Caco-2 (cell line): ENCODE data around the gene FAU. TPM values are rescaled to one million over a fixed set of nuclear protein-coding genes. Genes with fewer than 3 reads are reported as not detected.

ENCODE experiments used
- BruUV-seq: library from RNA; stranded (reverse); fragments of 400-500 nt; replicated peaks from 2 replicates; lab custom pipeline; 2021; lab: Mats Ljungman, UMichigan
- CTCF ChIA-PET: fragments of 300-600 bp; sonication (Branson Sonifier 250); formaldehyde crosslinking; loops from one replicate; lab custom pipeline; 2022; ENCODE audit warnings: antibody characterized with exemption; lab: Charles Lee
- POLR2A ChIA-PET: fragments of 300-600 bp; sonication (Branson Sonifier 250); formaldehyde crosslinking; loops from one replicate; lab custom pipeline; 2022; ENCODE audit warnings: antibody characterized with exemption; lab: Charles Lee
- DNase-seq, 2 experiments: peaks; one replicate each; pipeline versions ENCODE4 v3.0.0 to v3.0.0-alpha.2; 2020 to 2022
- H3K27me3 ChIP-seq: replicated peaks from 2 replicates; pipeline ENCODE4 v1.6.0; 2011; ENCODE audit warnings: low read length; ENCODE audit not compliant: control insufficient read depth, insufficient read depth
- H3K36me3 ChIP-seq: 2 replicates; pipeline ENCODE4 v1.5.1; 2011; ENCODE audit warnings: low read length; ENCODE audit not compliant: control insufficient read depth, insufficient read depth
- H3K4me1 ChIP-seq: fragments of 250-450 bp; sonication (Bioruptor Pico); 2 replicates; pipeline ENCODE4 v1.5.1; 2020; ENCODE audit warnings: mild to moderate bottlenecking
- H3K4me3 ChIP-seq: 2 replicates; pipeline ENCODE4 v1.5.1; 2011; ENCODE audit warnings: low read depth, mild to moderate bottlenecking, control low read depth, low read length
- H3K9me3 ChIP-seq: fragments of 250-450 bp; sonication (Bioruptor Pico); 2 replicates; pipeline ENCODE4 v1.5.1; 2020; ENCODE audit warnings: mild to moderate bottlenecking, moderate library complexity
- H3K27ac Mint-ChIP-seq: one replicate; pipeline ENCODE4 v1.8.0; 2022; ENCODE audit warnings: mixed read lengths; ENCODE audit not compliant: unreplicated experiment
- H3K27me3 Mint-ChIP-seq: one replicate; pipeline ENCODE4 v1.8.0; 2022; ENCODE audit warnings: mixed read lengths; ENCODE audit not compliant: insufficient read depth, unreplicated experiment
- H3K36me3 Mint-ChIP-seq: one replicate; pipeline ENCODE4 v1.8.0; 2022; ENCODE audit warnings: mild to moderate bottlenecking, mixed read lengths; ENCODE audit not compliant: insufficient read depth, unreplicated experiment
- H3K4me1 Mint-ChIP-seq: one replicate; pipeline ENCODE4 v1.8.0; 2022; ENCODE audit warnings: low read depth, mixed read lengths; ENCODE audit not compliant: unreplicated experiment
- H3K4me3 Mint-ChIP-seq: one replicate; pipeline ENCODE4 v1.8.0; 2022; ENCODE audit warnings: mild to moderate bottlenecking, moderate library complexity, mixed read lengths; ENCODE audit not compliant: unreplicated experiment
- H3K9me3 Mint-ChIP-seq: one replicate; pipeline ENCODE4 v1.8.0; 2022; ENCODE audit warnings: mixed read lengths; ENCODE audit not compliant: unreplicated experiment
- intact Hi-C: fragments of 100-400 bp; cut with micrococcal nuclease; formaldehyde crosslinking; loops from one replicate; pipeline ENCODE4 v1.10.0; 2022; ENCODE audit not compliant: unreplicated experiment
- total RNA-seq: library from RNA; stranded (reverse); gene quantifications from 2 replicates; pipeline ENCODE4 v1.2.3, GENCODE V29; 2022
- TF ChIP-seq, protein P1 (sequence below), 2 experiments: fragments of 200-600 bp in 1 of 2; IDR thresholded peaks; 1 replicate in 1 of 2; 2 replicates in 1 of 2; pipeline versions ENCODE4 v1.5.1 to v1.8.0; 2011 to 2022; ENCODE audit warnings: antibody characterized with exemption in 1 of 2, control low read depth in 1 of 2, inconsistent platforms in 1 of 2, low read depth in 1 of 2, low read length in 1 of 2, mild to moderate bottlenecking in 1 of 2, moderate library complexity in 1 of 2; ENCODE audit not compliant: insufficient read depth in 1 of 2, severe bottlenecking in 1 of 2, unreplicated experiment in 1 of 2

Gene FAU
- total RNA-seq, 1 experiment from 2014 or later = 918 TPM

DNA sequence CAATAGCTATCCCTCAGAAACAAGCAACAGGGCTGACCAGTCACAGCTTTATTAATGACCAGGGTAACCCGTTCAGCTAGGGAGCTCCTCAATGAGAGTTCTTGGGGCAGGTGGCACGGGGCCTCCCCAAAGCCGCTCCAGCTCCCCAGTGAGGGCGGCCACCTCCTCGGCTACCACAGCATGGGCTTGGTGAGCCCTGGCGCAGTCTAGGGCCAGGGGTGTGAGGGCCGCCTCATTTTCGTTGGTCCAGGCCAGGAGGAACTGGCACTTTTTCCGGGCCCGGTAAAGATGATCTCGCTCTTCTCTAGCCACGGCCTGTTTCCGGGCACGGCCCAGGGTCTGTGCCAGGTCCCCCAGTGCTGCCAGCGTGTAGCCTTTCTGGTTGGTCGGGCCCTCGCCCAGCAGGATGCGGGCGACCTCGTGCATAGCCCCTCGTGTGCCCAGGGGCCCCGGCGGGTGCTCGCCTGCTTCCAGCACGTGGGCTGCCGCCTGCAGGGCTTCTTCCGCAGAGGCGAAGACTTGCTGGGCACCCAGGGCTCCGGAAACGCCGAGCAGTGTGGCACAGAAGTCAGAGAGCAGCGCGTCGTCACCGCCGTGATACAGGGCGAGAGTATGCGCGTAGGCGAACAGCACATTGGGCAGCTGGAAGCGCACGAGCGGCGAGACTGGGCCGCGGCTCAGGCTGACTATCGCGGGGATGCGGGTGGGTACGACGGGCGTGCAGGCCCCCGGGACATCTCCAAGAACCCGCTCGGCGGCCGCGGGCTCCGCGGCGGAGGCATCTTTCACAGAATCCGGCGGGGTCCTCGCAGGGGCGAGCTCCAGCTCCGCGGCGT is 5.3 kb downstream of the FAU start:
- ChIA-PET CTCF (interaction anchor here (0.6 to 2.2 kb wide), 6 partner anchors 17 to 1754 kb away, joined by 3 to 9 read pairs (median 4); partner anchors contain the start of genes CAPN1 and SF1), POLR2A (interaction anchor here (0.6 to 1.4 kb wide), 7 partner anchors 15 to 613 kb away, joined by 3 to 9 read pairs (median 3); partner anchors contain the start of gene CAPN1)
- peak; percentile 49 to 53 for DNase-seq
- Mint-ChIP-seq H3K27ac (peak overlapping the region; percentile 92), H3K4me3 (peak overlapping the region; percentile 83), H3K4me1 (peaks cover 13% of the 10 kb centered on the region), H3K27me3 (no peaks in the 10 kb centered on the region), H3K36me3 (peaks cover 96% of the 10 kb centered on the region), H3K9me3 (no peaks in the 10 kb centered on the region)
- H3K9me3 ChIP-seq = no peaks in the 10 kb centered on the region
- peaks cover 10% of the 10 kb centered on the region for H3K36me3 ChIP-seq
- H3K27me3 ChIP-seq = no peaks in the 10 kb centered on the region
- BruUV-seq = no TSS peak
- peak overlapping the region; percentile 87 for H3K4me3 ChIP-seq
- H3K4me1 ChIP-seq = peaks cover 25% of the 10 kb centered on the region
- intact Hi-C loops = loop anchor here (1.0 to 10.0 kb wide), 4 partner anchors 20 to 342 kb away; partner anchors contain the start of genes ARL2, SF1 and VPS51
- TF ChIP-seq, protein P1, sequence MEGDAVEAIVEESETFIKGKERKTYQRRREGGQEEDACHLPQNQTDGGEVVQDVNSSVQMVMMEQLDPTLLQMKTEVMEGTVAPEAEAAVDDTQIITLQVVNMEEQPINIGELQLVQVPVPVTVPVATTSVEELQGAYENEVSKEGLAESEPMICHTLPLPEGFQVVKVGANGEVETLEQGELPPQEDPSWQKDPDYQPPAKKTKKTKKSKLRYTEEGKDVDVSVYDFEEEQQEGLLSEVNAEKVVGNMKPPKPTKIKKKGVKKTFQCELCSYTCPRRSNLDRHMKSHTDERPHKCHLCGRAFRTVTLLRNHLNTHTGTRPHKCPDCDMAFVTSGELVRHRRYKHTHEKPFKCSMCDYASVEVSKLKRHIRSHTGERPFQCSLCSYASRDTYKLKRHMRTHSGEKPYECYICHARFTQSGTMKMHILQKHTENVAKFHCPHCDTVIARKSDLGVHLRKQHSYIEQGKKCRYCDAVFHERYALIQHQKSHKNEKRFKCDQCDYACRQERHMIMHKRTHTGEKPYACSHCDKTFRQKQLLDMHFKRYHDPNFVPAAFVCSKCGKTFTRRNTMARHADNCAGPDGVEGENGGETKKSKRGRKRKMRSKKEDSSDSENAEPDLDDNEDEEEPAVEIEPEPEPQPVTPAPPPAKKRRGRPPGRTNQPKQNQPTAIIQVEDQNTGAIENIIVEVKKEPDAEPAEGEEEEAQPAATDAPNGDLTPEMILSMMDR (IDR thresholded peaks at IDR 0.05; ENCODE audit: insufficient read depth in 1 of 2, low read depth in 1 of 2, low read length in 1 of 2, severe bottlenecking in 1 of 2, unreplicated experiment in 1 of 2) = peak in 1 of 2 experiments; percentile 2

- BruUV-seq = no TSS peak
- no peaks in the 10 kb centered on the region for H3K9me3 ChIP-seq
- TF ChIP-seq, protein P1 (IDR thresholded peaks at IDR 0.05; ENCODE audit: insufficient read depth in 1 of 2, low read depth in 1 of 2, low read length in 1 of 2, severe bottlenecking in 1 of 2, unreplicated experiment in 1 of 2) = no peak
Observed at GRCh38 chr11:65115361-65116082, 6.4 kb downstream of the FAU start.

More at GRCh38 chr11:65115361-65116082, 6.4 kb downstream of the FAU start:
- no peak for DNase-seq
- Mint-ChIP-seq H3K4me3 (peak overlapping the region; percentile 83), H3K36me3 (peaks cover 95% of the 10 kb centered on the region), H3K27ac (no peak overlapping the region), H3K9me3 (no peaks in the 10 kb centered on the region), H3K27me3 (no peaks in the 10 kb centered on the region), H3K4me1 (peaks cover 6% of the 10 kb centered on the region)
- POLR2A ChIA-PET = interaction anchor here (0.9 kb wide), 1 partner anchor 19 kb away, joined by 3 read pairs; no protein-coding TSS in a partner anchor
- intact Hi-C loops = loop anchor here (5.0 to 10.0 kb wide), 2 partner anchors 137 to 341 kb away; partner anchors contain the start of gene SF1
- H3K4me1 ChIP-seq = peaks cover 26% of the 10 kb centered on the region
- H3K36me3 ChIP-seq = peaks cover 7% of the 10 kb centered on the region; the same call in 1 of the 2 replicates
- H3K4me3 ChIP-seq = no peak overlapping the region
- no peaks in the 10 kb centered on the region for H3K27me3 ChIP-seq
- CTCF ChIA-PET = no interaction called here
